SW480 (cell line): ENCODE measurements around the gene AAGAB.
A peak's percentile ranks its signal among the peaks of the same experiment; 100 is the strongest.

Experiments
- DNase-seq: peaks from one replicate; pipeline ENCODE4 v3.0.0-alpha.2; 2016; ENCODE audit warnings: low spot score

The AAGAB gene

DNA sequence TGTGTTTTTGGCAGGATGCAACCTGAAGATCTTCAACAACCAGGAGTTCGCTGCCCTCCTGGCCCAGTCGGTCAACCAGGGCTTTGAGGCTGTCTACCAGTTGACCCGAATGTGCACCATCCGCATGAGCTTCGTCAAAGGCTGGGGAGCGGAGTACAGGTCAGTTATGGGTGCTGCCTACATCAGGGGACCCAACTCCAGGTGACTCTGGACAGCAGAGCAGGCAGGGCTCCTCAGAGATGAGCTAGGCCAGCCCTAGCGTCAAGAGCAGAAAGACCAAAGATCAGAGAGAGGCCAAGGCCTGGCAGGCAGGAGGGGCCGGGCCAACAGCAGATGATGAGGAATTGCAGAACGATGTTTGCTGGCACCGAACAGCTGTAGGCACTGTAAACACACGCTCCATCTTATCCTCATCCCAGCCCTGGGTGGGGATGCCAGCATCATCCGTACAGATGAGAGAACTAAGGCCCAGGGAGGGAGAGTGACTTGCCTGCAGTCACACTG, 67.1 kb downstream of the AAGAB start:
- DNase-seq, result no peak

DNA sequence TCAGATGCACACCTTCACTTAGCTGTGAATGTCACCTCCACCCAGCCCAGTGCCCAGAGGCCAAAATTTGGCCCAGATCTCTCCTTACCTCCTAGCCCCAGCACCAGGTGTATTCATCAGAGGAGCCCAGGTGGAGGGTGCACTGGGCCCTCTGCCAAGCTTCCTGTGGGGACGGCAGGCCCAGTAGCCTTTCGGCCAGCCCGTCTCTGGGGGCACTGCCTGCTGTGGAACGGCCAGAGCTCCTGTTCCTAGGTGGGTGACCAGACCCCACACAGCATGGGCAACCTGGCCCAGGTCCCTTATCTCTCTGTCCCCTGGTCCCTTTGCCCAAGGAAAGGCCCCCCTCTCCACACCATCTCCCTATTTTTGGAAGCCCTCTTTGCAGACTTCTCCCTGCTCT, 67.8 kb downstream of the AAGAB start:
- no peak for DNase-seq

DNA sequence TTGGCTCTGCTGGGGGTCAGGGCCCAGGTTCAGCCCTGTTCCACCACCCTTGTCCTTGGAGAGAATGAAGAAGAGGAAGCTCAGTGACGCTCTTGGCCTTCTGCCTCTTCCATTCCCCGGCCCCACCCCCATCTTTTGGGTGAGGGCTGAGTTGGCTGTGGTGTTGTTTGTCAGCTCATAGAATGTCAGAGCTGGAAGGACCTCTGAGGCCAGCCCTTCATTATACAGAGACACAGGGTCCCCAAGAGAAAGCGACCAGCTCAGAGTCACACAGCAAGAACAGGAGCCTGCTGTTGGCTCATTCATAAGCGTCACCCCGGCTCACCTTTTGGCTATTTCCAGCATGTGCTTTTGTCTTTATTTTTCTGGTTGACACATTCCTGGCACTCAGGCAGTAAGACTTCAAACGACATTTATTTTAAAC, 68.2 kb downstream of the AAGAB start:
- no peak for DNase-seq

DNA sequence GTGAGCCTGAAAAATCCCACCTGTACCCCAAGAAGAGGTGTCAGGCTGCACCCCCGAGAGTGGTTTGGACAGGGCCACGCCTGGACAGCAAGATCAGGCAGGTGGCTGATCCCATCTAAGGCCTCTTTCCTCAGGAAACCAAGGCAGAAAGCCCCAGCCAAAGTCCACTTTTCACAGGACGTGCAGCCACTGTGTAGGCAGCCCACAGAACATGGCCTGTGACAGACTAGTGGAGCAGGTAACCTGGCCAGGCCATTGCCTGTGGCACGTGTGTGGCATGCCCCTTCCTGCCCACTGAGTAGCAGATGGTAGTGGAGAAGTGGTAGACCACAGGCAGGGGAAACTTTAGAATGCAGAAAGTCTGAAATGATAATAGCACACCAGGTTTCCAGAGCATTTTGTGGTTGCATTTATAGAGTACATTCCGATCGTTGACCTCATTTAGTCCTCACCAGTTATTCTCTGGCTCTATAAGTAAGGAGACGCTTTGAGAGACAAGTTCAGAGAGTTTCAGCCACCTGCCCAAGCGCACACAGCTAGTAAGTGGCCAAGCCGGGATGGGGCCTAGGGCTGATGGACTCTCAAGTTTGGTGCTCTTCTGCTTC, 68.7 kb downstream of the AAGAB start:
- DNase-seq, result peak; percentile 56

DNA sequence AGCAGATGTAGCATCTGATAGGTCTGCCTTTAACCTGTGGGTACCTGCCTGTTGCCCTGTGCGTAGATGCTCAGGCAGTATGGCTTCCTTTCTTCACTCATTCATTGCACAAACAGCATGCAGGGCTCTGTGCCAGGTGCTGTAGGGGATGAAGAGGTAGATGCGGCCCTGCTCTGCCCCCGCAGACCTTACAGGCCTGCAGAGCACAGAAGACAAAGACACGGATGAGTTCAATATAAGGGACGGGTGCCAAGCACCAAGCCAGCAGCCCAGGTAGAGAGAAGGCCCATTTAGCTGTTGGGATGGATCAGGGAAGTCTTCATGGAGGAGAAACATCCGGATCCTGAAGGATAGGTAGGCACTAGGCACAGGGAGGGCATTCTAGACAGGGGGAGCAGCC, 69.4 kb downstream of the AAGAB start:
- DNase-seq, result no peak

DNA sequence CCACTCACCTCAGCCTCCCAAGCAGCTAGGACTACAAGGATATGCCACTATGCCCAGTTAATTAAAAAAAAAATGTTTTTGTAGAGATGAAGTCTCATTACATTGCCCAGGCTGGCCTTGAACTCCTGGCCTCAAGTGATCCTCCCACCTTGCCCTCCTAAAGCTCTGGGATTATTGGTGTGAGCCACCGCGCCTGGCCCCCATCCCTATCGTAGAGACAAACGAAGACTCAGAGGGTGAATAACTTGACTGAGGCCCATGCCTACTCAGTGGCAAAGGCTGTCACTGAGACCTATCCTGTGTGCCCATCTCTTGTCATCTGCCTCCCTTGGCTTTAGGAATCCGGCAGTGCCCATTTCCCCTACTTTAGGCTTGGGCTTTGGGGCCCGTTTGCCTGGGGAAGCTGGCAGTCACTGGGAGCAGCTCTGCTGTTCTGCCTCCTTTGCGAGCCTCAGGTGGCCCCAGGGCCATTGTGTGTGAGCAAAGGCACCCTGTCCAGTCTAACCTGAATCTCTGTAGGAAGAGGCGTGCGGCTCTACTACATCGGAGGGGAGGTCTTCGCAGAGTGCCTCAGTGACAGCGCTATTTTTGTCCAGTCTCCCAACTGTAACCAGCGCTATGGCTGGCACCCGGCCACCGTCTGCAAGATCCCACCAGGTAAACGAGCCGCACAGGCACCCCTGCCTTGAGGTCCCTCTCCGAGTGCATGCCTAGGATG, 70.1 kb downstream of the AAGAB start:
- no peak for DNase-seq

DNA sequence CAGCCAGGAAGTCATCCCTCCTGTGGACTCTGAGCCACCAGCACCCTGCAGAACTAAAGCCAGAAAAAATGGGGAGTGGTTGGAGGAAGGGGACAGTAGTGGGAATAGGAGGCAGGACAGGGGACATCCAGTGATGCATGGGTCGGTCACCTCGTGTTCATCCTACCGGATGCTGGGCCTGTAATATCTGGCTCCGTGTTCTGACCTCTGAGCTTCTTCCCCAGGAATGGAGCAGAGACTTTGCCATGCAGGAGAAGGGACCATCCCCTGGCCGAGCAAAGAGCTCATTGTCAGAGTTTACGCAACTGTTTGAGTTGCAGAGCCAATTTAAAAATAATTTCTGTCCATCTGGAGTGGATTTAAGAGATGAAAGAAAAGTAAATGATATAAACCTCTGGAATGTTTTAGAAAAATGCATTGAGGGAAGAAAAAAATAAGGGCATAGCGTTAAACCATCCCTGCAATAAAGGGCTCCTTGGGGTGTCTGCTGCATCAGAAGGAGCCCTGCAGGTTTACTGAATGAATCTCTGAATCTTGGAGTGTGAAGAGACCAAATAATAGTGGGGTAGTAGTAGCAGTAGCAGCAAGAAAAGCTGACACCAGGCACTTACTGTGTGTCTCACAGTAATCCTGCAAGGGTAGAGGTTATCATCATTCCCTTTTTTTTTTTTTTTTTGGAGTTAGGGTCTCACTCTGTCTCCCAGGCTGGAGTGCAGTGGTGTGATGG, 70.9 kb downstream of the AAGAB start:
- DNase-seq, result no peak

DNA sequence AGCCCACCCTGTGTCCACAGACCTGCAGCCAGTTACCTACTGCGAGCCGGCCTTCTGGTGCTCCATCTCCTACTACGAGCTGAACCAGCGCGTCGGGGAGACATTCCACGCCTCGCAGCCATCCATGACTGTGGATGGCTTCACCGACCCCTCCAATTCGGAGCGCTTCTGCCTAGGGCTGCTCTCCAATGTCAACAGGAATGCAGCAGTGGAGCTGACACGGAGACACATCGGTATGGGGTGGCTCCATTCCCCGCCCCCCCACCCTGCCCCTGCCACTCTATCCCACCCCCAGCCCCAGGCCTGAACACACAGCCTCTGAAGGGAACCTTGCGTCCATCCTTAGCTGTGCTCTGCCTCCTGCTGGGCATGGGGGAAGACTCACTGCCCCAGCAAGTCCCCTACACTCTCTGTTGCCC, 73.2 kb downstream of the AAGAB start:
- no peak for DNase-seq

DNA sequence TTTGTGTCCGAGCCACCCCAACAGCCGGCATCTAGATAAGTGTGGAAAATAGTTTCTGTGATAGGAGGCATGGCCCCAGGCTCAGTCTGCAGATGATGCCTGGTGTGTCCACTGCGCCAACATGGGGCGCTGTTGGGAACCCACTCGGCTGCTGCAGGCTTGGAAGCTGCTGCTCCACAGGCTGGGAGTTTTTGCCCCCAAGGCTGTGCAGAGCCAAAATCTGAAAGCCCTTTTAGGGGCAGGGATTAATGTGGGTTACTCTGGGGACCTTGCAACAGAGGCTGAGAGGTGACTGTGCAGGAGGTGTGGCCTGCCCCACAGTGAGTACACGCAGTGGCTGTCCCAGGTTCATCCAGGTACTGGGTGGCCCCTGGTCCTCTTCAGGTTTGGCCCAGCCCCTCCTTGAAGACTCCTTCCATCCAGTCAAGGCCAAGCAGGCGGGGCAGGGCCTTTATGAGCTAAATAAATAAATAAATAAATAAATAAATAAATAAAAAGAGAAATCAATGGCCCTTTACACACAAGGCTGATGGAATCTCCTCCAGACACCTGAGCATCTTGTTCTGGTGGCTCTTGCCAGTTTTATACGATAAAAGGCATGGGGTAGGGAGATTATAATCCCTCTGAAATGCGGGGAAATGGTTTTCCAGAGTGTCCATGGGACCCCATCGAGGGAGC, 73.8 kb downstream of the AAGAB start:
- DNase-seq, result no peak

DNA sequence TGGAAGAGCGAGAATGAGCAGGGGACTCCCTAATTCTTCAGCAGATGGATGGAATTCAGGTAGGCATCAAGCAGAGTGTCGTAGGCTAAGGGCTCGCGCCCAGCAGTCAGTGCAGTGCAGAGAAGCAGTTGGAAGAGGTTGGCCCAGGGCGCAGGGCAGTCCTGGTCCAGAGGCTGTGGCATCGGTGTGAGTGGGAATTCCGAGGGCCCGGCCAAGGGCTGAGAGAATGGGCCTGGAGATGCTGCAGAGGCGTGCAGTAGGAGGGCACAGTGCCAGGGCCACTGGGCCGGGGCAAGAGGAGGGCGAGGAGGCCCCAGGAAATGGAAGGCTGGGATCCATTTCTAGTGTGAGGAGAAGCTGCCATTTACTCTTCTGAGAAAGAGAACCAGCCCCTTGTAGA, 74.4 kb downstream of the AAGAB start:
- no peak for DNase-seq

DNA sequence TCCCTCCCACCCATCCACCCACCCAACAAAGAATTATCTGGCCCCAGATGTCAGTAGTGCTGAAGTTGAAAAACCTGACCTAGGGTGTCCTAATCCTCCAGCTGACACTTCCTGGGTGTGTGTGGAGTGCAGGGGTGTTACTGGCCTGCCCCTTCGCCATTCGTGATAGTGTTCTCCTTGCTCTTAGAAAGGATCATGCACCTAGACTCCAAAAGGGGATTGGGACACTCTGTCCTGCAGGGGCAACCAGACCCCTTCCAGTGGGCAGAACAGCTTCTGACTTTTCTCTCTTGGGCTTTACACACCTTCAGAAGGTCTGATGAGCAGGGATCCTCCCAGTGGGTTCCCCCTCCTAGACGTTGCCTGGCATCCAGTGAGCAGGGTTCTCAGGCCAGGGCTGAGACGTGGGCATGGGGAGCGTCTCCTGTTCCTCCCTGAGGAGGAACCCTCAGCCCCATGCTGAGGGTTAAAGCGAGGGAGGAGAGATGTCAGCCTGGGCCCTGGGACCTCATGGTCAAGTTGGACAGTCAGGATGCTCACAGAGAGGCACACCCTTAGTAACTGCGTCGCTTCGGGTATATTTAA, 75.0 kb downstream of the AAGAB start:
- no peak for DNase-seq

DNA sequence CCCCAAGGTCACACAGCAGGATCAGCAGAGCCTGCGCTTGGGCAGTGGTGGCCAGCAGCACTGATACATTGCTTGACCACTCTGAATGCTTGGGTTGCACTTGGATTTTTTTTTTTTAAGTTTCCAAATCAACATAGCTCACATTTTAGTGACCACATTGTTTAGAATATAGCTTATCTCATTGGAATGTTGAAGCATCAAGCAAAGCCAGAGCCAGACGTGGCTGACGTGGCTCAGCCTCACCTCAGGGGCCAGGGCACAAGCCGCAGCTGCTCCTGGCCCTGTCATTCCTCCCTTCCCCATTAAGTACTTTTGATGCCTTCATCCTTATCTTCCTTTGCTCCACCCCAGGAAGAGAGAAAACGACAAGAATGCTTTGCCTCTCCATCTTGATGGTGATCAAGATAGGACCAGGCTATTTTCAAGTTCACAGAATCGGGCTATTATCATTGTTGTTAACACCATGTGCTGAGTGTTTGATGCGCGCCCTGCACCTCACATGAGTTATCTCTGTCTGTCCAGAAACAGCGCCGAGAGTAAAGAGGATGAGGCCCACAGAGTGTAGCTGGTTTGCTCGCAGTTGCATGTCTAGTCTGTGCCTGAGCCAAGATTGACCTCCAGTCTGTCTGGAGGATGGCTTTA, 75.8 kb downstream of the AAGAB start:
- peak; percentile 41 for DNase-seq

DNA sequence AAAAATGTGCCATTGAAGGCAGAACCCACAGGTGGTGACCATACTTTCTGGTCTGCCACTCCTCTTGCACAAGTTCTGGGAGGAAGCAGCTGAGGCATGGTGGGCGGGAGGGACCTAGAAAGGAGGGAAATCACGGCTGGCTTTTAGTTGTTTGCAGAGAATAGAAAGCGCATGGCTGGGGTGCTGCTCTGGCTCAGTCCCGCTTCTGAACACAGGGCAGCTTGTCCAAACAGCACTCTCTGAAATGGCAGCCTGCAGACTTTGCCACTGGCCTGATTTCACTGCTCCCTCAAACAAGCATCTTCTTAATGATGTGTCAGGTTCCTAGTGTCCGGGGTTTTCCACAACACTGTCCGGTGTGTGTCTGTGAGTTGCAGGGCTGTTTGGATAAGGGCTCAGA, 76.7 kb downstream of the AAGAB start:
- DNase-seq, result no peak

DNA sequence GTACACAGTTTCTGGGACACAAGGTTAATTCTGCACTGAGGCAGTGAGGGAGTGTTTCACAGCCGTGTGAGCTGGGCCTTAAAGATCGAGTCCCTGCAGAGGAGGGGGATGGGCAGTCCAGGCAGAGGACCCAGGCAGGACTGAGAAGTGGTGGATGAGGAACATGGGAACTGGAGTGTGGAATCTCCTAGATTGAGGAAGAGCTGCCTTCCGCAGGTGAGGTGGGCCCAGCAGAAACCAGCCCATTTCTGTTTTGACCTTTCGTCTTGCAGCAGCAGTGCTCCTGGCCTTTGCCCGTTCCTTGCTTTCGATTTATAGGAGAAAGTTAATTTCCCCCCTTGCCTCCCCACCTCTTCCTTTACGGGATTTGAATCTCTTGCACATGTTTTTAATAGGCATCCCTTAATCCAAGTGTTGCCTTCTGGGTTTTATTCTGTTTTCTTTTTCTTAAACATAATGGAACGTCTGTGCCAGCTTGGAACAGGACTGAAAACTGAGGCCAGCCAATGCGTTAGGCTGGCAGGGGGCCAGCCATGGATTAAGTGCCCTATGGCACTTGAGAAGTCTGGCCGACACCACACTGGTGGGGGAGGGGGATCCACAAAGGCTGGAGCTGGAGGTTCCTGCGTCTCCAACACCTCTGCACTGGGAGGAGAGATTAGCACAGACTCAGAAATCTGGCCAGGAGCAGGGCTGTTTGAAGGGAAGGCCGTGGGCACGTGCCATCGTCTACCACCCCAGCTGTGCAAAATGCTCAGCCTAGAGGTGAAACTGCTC, 78.1 kb downstream of the AAGAB start:
- no peak for DNase-seq

DNA sequence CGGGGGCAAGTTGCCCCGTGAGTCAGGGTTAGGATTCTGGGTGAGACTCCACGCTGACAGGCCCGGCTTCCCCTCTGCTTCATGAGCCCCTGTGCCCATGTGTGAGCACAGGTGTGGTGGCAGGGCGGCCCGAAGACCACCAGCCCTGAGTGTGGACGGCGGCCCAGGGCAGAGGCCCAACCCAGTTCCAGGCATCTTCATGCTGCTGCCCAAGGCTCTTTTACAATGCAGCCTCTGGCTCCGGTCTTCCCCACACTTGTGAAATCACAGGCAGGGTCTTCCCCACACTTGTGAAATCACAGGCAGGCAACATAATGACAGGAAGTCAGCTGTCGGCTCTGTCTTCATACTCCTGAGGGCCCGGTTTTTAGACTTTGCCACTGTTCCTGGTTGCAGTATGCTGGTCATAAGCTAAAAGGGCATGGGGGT, 78.8 kb downstream of the AAGAB start:
- no peak for DNase-seq

DNA sequence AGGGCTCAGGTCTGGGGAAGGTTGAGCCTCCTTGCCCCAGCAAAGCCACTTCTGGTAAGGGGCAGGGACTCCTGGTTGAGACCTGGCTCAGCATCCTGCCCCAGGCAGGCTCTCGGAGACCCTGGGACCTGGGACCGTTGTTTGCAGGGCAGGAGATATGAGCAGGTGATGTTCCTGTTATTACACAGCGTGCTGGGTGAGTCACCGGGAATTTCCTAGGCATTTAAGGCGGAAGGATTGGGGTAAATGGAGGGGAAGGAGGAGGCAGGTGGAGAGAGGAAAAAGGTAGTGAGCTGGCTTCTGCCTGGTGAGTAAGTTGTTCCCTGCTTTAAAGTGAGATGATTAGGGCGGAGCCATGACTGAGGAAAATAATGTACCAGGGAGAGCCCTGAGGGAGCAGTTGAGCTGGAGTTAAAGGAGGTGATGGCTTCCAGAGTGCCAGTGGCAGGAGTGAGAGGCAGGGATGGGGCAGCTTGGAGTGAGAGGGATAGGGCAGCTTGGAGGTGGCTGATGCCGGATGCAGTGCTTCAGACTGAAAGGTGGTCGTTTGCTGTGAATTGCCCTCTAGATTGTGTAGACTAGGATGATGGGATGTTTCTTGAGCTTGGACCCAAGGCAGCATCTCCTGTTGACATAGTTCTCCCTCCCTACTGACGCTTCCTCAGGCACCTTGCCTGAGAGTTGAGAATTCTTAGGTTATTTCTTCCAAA, 79.4 kb downstream of the AAGAB start:
- DNase-seq, result peak; percentile 86

DNA sequence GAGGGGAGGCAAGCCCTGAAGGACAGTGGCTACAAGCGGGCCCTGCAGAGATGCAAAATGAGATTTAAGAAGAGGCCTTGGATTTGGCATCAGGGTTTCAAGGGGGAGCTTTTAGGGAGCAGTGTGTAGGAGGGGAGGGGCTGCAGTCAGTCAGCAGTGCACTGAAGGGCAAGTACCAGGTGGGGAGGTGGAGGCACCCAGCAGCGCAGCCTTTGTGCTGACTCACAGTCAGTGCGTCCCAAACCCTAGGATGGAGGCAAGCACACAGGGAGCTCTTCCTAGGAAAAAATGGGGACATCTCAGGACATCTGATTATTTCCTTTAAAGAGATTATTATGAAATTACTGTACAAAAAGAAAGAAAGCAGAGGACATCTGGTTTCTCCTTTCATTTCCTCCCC, 80.0 kb downstream of the AAGAB start:
- DNase-seq, result no peak

DNA sequence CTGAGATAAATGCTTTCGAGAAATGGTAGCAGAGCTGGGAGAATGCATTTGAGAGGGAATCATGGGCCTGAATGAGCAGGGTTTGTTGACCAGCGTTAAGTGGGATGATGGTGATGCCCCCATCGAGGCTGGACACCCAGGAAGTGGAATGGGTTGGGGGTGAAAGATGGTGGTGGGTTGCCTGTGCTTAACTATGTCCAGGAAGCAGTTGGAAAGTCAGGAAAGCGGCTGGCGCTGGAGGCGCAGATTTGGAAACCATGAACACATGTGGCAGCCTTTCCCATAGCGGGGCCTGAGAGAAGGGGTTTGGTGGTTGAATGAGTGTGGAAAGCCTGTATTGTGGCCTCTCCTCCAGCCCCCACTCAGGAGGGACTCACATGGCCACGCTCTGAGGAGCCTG, 80.7 kb downstream of the AAGAB start:
- DNase-seq, result no peak

DNA sequence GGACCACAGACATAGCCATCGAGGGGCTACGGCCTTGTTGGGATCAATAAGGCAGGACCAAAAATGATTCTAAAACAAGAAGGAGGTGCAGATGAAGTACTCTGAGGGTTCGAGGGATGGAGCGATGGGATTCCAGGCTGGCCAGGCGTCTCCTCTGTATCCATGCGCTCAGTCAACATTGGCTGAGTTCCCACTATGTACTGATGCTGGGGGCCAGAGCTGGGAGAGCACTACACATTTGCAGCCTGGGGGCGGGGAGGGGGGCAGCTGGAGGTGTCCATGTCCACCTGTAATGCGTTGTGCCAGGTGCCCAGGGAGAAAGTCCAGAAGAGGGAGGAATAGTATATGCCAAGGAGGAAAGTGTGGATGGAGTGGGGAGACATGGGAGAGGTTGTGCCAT, 81.5 kb downstream of the AAGAB start:
- DNase-seq, result no peak

DNA sequence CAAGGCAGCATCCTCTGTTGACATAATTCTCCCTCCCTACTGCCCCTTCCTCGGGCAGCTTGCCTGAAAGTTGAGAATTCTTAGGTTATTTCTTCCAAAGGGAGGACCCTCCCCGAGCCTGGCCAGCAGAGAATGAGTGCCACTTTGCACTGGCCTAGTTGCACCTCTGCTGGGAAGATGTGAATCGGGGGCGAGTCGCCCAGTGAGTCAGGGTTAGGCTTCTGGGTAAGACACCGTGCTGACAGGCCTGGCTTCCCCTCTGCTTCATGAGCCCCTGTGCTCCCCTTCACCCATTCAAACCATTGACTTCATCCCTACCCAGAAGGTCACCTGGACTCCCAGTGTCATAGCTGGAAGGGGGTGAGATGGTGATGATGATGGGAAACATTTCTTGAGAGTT, 82.3 kb downstream of the AAGAB start:
- no peak for DNase-seq
